Measurements from ENCODE around the gene HIPK4.

The HIPK4 gene

DNA sequence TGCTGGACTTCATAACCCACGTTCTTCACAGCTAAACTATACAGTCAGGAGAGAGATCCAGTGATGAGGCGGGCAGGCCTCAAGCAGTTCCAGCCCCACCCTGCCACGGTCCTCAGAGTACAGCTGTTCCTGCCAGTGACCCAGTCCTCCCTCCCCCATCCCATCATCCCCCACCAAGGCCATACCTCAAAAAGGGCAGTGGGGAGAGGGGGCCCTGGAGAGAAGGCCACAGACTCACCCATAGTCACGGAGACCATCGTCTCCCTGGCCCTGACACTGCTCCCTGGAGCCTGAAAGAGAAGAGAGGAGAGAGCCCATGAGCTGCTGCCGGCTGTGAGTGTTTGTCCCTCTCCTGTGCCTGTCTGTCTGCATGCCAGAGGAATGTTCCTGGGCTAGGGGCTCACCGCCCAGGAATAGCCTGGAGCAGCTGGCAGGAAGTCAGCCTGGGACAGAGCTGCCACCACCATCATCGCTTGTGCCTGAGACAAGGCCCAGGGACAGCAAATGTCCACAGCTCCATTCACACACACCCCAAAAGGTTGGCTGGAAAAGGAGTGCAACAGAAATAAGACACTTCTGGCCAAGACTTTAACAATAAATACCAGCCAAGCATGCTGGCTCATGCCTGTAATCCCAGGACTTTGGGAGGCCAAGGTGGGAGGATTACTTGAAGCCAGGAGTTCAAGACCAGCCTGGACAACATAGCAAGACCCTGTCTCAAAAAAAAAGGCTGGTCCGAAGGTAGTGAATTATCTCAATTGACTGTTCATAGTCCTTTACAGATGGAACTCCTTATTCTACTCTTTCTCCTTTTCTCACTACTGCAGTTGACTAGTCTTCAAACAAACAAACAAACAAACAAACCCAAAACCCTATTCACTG lies 48.1 kb downstream of the HIPK4 start:
- no peak for TF ChIP-seq CTCF (conservative IDR thresholded peaks at IDR 0.05)

DNA sequence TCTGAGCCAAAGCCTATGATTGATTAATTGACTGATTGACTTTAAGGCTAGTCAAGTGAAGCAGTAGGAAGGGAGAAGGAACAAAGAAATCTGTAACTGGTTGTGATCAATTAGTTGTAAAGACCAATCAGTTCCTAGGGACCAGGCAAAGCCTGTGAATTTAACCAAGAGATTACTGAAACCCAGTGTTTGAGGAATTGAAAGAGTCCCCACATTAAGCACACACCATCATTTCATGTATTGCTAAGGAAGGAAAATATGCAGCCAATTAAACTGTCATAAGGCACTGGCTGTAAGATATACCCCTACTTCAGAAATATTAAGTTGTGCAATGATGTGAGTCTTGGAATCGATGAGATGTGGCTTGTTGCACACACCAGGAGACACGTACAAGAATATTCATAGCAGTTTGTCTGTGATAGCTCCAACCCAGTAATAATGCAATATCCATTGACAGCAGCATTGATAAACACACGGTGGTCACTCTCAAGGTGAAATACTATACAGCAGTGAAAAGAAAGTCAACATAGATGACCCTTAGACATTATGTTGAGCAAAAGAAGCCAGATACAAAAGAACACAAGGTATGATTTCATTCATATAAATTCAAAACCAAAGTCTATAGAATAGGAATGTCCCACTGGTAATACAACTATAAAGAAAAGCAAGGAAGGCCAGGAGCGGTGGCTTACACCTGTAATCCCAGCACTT lies 50.8 kb downstream of the HIPK4 start:
- no peak overlapping the region for H3K27ac ChIP-seq
- no peak for TF ChIP-seq CTCF (conservative IDR thresholded peaks at IDR 0.05)

More for the DNA sequence above, 48.1 kb downstream of the HIPK4 start:
- no peak overlapping the region for H3K27ac ChIP-seq

- TF ChIP-seq CTCF (conservative IDR thresholded peaks at IDR 0.05) = no peak
- H3K27ac ChIP-seq = no peak overlapping the region
Measured at GRCh38 chr19:40337594-40337993, 52.4 kb downstream of the HIPK4 start.

GRCh38 chr19:40337107-40337506 lies 52.9 kb downstream of the HIPK4 start:
- no peak overlapping the region for H3K27ac ChIP-seq
- TF ChIP-seq CTCF (conservative IDR thresholded peaks at IDR 0.05) = no peak

- no peak overlapping the region for H3K27ac ChIP-seq
- no peak for TF ChIP-seq CTCF (conservative IDR thresholded peaks at IDR 0.05)
Measured at GRCh38 chr19:40336601-40336900, 53.4 kb downstream of the HIPK4 start.

DNA sequence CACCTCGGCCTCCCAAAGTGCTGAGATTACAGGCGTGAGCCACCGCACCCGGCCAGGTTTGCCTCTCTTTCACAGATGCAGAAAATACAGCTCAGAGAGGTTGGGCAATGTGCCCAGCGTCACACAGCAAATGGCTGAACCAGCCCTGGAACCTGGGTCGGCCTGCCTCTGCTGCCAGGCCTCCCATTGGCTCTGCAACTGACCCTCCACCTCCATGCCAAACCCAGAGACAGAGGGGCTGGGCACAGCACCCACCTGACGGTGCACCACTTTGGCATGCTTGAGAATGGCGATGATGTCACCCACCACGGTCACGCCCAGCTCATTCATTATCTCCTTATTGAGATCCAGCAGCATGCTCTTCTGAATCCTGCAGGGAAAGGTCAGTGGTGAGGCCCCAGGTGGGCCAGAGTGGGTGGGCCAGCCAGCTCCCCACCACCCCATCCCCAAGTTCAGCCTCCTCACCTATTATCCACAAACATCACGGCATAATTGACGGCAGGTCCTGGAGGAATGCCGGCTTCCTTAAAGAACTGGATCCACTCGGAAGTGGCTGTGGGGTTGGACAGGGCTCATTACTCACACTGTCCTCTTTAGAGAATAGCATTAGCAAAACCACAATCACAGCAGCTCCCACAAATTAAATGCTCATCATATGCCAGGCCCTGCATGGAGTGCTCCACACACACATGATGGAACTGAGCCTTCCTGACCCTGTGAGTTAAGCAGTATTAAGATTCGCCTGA lies 54.0 kb downstream of the HIPK4 start:
- no peak overlapping the region for H3K27ac ChIP-seq

More for the DNA sequence above, 54.0 kb downstream of the HIPK4 start:
- TF ChIP-seq CTCF (conservative IDR thresholded peaks at IDR 0.05) = no peak
